ENCODE data around the gene CEACAM7.

CEACAM7 gene

DNA sequence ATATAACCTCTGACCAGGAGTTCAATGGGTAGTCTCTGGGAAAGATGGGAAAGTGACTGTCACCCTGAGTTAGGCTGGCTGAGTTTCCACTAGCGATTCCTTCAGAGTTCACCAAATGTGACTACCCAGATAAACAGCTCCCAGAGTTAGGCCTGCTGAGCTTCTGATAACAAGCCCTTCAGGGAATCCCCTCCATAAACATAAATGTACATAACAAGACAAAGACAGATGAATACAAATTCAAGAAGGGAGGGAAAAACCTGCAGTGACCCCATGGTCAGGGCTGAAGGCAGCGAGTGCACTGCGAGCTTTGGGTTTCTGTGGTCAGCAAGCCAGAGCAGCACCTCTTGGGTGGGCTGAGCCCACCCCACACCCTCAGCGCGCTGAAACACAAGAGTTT lies 35.8 kb downstream of the CEACAM7 start:
- Mint-ChIP-seq H3K27me3 (ENCODE audit: low read depth) (no peaks in the 10 kb centered on the region), H3K4me1 (no peaks in the 10 kb centered on the region), H3K9me3 (peaks cover 23% of the 10 kb centered on the region), H3K36me3 (ENCODE audit: low read depth) (no peaks in the 10 kb centered on the region), H3K27ac (no peak overlapping the region), H3K4me3 (no peak overlapping the region)
- TF ChIP-seq, protein P1, sequence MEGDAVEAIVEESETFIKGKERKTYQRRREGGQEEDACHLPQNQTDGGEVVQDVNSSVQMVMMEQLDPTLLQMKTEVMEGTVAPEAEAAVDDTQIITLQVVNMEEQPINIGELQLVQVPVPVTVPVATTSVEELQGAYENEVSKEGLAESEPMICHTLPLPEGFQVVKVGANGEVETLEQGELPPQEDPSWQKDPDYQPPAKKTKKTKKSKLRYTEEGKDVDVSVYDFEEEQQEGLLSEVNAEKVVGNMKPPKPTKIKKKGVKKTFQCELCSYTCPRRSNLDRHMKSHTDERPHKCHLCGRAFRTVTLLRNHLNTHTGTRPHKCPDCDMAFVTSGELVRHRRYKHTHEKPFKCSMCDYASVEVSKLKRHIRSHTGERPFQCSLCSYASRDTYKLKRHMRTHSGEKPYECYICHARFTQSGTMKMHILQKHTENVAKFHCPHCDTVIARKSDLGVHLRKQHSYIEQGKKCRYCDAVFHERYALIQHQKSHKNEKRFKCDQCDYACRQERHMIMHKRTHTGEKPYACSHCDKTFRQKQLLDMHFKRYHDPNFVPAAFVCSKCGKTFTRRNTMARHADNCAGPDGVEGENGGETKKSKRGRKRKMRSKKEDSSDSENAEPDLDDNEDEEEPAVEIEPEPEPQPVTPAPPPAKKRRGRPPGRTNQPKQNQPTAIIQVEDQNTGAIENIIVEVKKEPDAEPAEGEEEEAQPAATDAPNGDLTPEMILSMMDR (IDR thresholded peaks at IDR 0.05; ENCODE audit: unreplicated experiment in 3 of 3) = no peak

DNA sequence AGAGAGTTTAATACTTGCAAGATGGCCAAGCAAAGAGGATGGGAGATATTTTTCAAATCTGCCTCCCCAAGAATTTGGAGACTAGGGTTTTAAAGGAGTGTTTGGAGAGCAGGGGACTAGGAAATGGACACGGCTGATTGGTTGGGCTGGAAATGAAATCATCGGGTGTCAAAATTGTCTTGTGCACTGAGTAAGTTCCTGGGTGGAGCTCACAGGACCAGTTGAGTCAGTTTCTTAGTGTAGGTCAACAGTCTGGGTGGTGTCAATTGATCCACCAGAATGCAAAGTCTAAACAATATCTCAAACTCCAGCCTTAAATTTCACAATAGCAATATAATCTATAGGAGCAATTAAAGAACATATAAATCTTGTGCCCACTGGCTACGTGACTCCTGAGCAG lies 38.2 kb downstream of the CEACAM7 start:
- no peak overlapping the region for H3K27ac Mint-ChIP-seq
- no peaks in the 10 kb centered on the region for H3K27me3 Mint-ChIP-seq (ENCODE audit: low read depth)
- H3K4me1 Mint-ChIP-seq = no peaks in the 10 kb centered on the region
- TF ChIP-seq, protein P1 (IDR thresholded peaks at IDR 0.05; ENCODE audit: unreplicated experiment in 3 of 3) = no peak
- H3K9me3 Mint-ChIP-seq = peaks cover 16% of the 10 kb centered on the region
- H3K36me3 Mint-ChIP-seq (ENCODE audit: low read depth) = no peaks in the 10 kb centered on the region
- no peak overlapping the region for H3K4me3 Mint-ChIP-seq

- peaks cover 3% of the 10 kb centered on the region for H3K27me3 Mint-ChIP-seq (ENCODE audit: low read depth)
- H3K4me1 Mint-ChIP-seq = no peaks in the 10 kb centered on the region
- peaks cover 11% of the 10 kb centered on the region for H3K9me3 Mint-ChIP-seq
- H3K27ac Mint-ChIP-seq = no peak overlapping the region
- TF ChIP-seq, protein P1 (IDR thresholded peaks at IDR 0.05; ENCODE audit: unreplicated experiment in 3 of 3) = no peak
- no peaks in the 10 kb centered on the region for H3K36me3 Mint-ChIP-seq (ENCODE audit: low read depth)
- H3K4me3 Mint-ChIP-seq = no peak overlapping the region
These were observed 41.4 kb downstream of the CEACAM7 start for GRCh38 chr19:41646589-41647204.

- Mint-ChIP-seq H3K27ac (no peak overlapping the region), H3K36me3 (ENCODE audit: low read depth) (no peaks in the 10 kb centered on the region), H3K27me3 (ENCODE audit: low read depth) (peaks cover 3% of the 10 kb centered on the region), H3K4me3 (no peak overlapping the region), H3K4me1 (no peaks in the 10 kb centered on the region), H3K9me3 (peaks cover 16% of the 10 kb centered on the region)
- TF ChIP-seq, protein P1 (IDR thresholded peaks at IDR 0.05; ENCODE audit: unreplicated experiment in 3 of 3) = peak; percentile 43 to 47 (median 44)
These were observed 46.1 kb downstream of the CEACAM7 start for GRCh38 chr19:41641879-41642485.

GRCh38 chr19:41638641-41639081 lies 49.4 kb downstream of the CEACAM7 start:
- Mint-ChIP-seq H3K27ac (no peak overlapping the region), H3K4me3 (no peak overlapping the region), H3K27me3 (ENCODE audit: low read depth) (peaks cover 3% of the 10 kb centered on the region), H3K36me3 (ENCODE audit: low read depth) (no peaks in the 10 kb centered on the region), H3K9me3 (peaks cover 28% of the 10 kb centered on the region), H3K4me1 (no peaks in the 10 kb centered on the region)
- TF ChIP-seq, protein P1 (IDR thresholded peaks at IDR 0.05; ENCODE audit: unreplicated experiment in 3 of 3) = no peak

DNA sequence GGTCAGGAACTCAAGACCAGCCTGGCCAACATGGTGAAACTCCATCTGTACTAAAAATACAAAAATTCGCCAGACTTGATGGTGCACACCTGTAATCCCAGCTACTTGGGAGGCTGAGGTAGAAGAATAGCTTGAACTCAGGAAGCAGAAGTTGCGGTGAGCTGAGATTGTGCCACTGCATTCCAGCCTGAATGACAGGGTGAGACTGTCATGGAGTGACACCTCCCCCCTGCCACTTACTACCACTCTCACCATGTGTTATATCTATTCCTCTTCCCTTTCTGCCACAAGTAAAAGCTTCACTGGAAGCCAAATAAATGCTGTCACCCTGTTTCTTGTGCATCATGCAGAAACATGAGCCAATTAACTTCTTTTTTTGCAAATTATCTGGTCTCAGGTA lies 50.6 kb downstream of the CEACAM7 start:
- no peaks in the 10 kb centered on the region for H3K27me3 Mint-ChIP-seq (ENCODE audit: low read depth)
- H3K4me1 Mint-ChIP-seq = no peaks in the 10 kb centered on the region
- TF ChIP-seq, protein P1 (IDR thresholded peaks at IDR 0.05; ENCODE audit: unreplicated experiment in 3 of 3) = no peak
- H3K27ac Mint-ChIP-seq = no peak overlapping the region
- no peak overlapping the region for H3K4me3 Mint-ChIP-seq
- no peaks in the 10 kb centered on the region for H3K36me3 Mint-ChIP-seq (ENCODE audit: low read depth)
- peaks cover 28% of the 10 kb centered on the region for H3K9me3 Mint-ChIP-seq

Measured in nephron (organoid).